HG03108 (cell line): Measurements from ENCODE around the gene RAG1.

ENCODE experiments used
- ATAC-seq: cut with Tn5 transposase; IDR thresholded peaks from one replicate; pipeline ENCODE4 v1.9.1; 2021; ENCODE audit warnings: moderate library complexity; ENCODE audit not compliant: unreplicated experiment

The RAG1 gene

GRCh38 chr11:36588099-36588498 lies 20.3 kb downstream of the RAG1 start:
- no peak for ATAC-seq

- no peak for ATAC-seq
Observed at GRCh38 chr11:36590513-36590912, 22.7 kb downstream of the RAG1 start.

GRCh38 chr11:36591433-36591832 lies 23.6 kb downstream of the RAG1 start:
- ATAC-seq, result no peak

- peak; percentile 91 for ATAC-seq
Observed at GRCh38 chr11:36594316-36594989, 26.6 kb downstream of the RAG1 start, which contains the start of gene IFTAP. Gene IFTAP, plus strand, starts transcription at chr11:36594502. Its CDS starts 15,602 bp downstream, at chr11:36610104.

GRCh38 chr11:36596880-36597279 lies 29.1 kb downstream of the RAG1 start:
- ATAC-seq, result no peak

- no peak for ATAC-seq
Observed at GRCh38 chr11:36598051-36598450, 30.2 kb downstream of the RAG1 start, which contains the start of gene RAG2. Gene RAG2, minus strand, starts transcription at chr11:36598236. Its CDS starts 4,068 bp downstream, at chr11:36594168.

GRCh38 chr11:36600180-36600579 lies 32.4 kb downstream of the RAG1 start:
- ATAC-seq, result no peak

GRCh38 chr11:36601155-36601554 lies 33.3 kb downstream of the RAG1 start:
- no peak for ATAC-seq

- ATAC-seq, result no peak
Observed at GRCh38 chr11:36602135-36602534, 34.3 kb downstream of the RAG1 start.

- ATAC-seq, result no peak
Observed at GRCh38 chr11:36605221-36606216, 37.7 kb downstream of the RAG1 start.

GRCh38 chr11:36608491-36609199 lies 40.8 kb downstream of the RAG1 start:
- ATAC-seq, result no peak

- ATAC-seq, result no peak
Observed at GRCh38 chr11:36609383-36609782, 41.6 kb downstream of the RAG1 start.

- ATAC-seq, result no peak
Observed at GRCh38 chr11:36615826-36616225, 48.0 kb downstream of the RAG1 start.

GRCh38 chr11:36617543-36618362 lies 49.9 kb downstream of the RAG1 start:
- no peak for ATAC-seq

GRCh38 chr11:36618363-36619047 lies 50.7 kb downstream of the RAG1 start:
- ATAC-seq, result no peak

GRCh38 chr11:36619502-36619901 lies 51.7 kb downstream of the RAG1 start:
- ATAC-seq, result no peak

GRCh38 chr11:36620246-36620645 lies 52.4 kb downstream of the RAG1 start:
- no peak for ATAC-seq

GRCh38 chr11:36622431-36623136 lies 54.8 kb downstream of the RAG1 start:
- peak; percentile 79 for ATAC-seq

- ATAC-seq, result no peak
Observed at GRCh38 chr11:36623494-36623893, 55.7 kb downstream of the RAG1 start.
